ENCODE data around the gene CEACAM3. TPM values are rescaled to one million over a fixed set of nuclear protein-coding genes. Genes with fewer than 3 reads are reported as not detected.
"Not testable (repeated sequence)": the region's sequence is repeated elsewhere in the genome, so short reads cannot be mapped to it uniquely, and the experiment has no call there.

The CEACAM3 gene
- total RNA-seq (1 to 10 TPM in 1 of 5 experiments, under 1 TPM in 1, not detected in 3; 0.42 to 4.7 TPM), polyA plus RNA-seq (not detected), total RNA-seq (0.67 reads per million)

DNA sequence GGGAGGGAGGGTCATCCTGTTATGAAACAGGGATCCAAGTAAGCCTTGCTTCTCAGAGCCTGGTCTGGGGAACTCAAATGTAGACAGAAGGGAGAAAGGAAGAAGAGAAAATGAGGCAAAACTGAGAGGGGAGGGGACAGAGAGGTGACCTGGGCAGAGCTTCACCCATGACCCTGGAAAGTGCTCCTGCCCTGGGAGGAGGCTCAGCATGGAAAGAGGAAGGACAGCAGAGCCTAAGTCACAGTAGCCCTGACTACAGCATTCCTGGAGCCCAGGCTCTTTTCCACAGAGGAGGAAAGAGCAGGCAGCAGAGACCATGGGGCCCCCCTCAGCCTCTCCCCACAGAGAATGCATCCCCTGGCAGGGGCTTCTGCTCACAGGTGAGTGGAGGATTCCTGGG lies at the start of gene CEACAM3:
TSS of gene CEACAM3 (plus strand) at position 226 of the 400 bp plus-strand sequence. CDS start at position 317, 91 bp downstream.
- no peak within 1 kb of the TSS for H3K4me3 Mint-ChIP-seq
- DNase-seq (no peak), ATAC-seq (no peak)
- peaks cover 0 to 8% (median 2%) of the 10 kb centered on the region in 7 donors for H3K4me1 Mint-ChIP-seq
- Histone ChIP-seq H3K9me3 (ENCODE audit: control insufficient read depth in 2 of 3, low read length in 3 of 3) (no peaks in the 10 kb centered on the region), H3K27ac (ENCODE audit: low read depth, low read length) (no peak within 1 kb of the TSS), H3K4me1 (ENCODE audit: control insufficient read depth in 2 of 2, insufficient read depth in 2 of 2, low read length in 2 of 2) (no peaks in the 10 kb centered on the region), H3K27me3 (ENCODE audit: control insufficient read depth in 2 of 2, insufficient read depth in 2 of 2, low read length in 2 of 2) (no peaks in the 10 kb centered on the region), H3K36me3 (ENCODE audit: control insufficient read depth in 2 of 3, insufficient read depth in 3 of 3, low read length in 3 of 3) (no peaks in the 10 kb centered on the region), H3K4me3 (ENCODE audit: low read length) (no peak within 1 kb of the TSS)
- H3K27ac Mint-ChIP-seq: no peak within 1 kb of the TSS
- POLR2A ChIA-PET: interaction anchor here (1.1 kb wide), 1 partner anchor 24 kb away, joined by 3 read pairs; no protein-coding TSS in a partner anchor
- CTCF ChIA-PET: interaction anchor here (1.2 to 2.7 kb wide), 6 partner anchors 10 to 155 kb away, joined by 3 to 14 read pairs (median 10); no protein-coding TSS in a partner anchor
- no peaks in the 10 kb centered on the region for H3K36me3 Mint-ChIP-seq
- peaks cover 12 to 40% (median 27%) of the 10 kb centered on the region in 5 donors for H3K27me3 Mint-ChIP-seq
- intact Hi-C loops (cut with micrococcal nuclease): no loop called here
- H3K9me3 Mint-ChIP-seq: peaks cover 0 to 2% (median 0%) of the 10 kb centered on the region in 11 donors

DNA sequence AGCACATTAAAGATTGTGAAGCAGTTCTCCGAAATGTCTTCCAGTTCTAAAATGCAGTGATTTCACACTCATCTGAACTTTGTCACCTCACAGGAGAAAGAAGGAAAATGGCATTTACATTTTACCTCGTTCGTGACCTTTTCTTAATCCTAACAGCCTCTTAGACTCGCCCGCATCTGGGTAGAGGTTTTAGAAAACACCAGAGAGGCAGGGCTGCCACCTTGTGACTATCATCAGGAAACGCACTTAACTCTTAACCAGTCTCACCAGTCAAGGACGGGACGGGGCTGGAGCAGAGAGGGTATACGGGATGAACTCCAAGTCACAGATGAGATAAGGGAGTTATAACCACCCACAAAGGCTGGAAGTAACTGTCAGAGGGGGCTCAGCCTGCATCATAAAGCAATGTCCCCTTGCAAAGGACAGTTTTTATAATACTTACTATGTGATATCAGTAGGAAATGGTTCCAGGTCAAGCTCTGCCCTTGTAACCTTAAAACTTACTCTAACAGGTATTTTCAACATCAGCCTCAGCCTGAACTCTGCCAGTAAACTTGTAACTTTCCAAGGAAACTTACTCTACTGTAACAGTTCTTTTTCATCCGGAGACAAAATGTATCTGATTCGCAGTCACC lies 49.7 kb upstream of the CEACAM3 start:
- Mint-ChIP-seq H3K27me3 (peaks cover 45 to 71% (median 46%) of the 10 kb centered on the region in 5 donors), H3K27ac (no peak overlapping the region), H3K36me3 (no peaks in the 10 kb centered on the region), H3K4me1 (peaks cover 0 to 10% (median 0%) of the 10 kb centered on the region in 7 donors), H3K4me3 (no peak overlapping the region), H3K9me3 (no peaks in the 10 kb centered on the region)
- H3K4me1 ChIP-seq (ENCODE audit: control insufficient read depth in 2 of 2, insufficient read depth in 2 of 2, low read length in 2 of 2): no peaks in the 10 kb centered on the region
- no peak overlapping the region for H3K27ac ChIP-seq (ENCODE audit: low read depth, low read length)
- no peaks in the 10 kb centered on the region for H3K9me3 ChIP-seq (ENCODE audit: control insufficient read depth in 2 of 3, low read length in 3 of 3)
- H3K4me3 ChIP-seq (ENCODE audit: low read length): no peak overlapping the region
- DNase-seq: peak in 8 of 9 donors; percentile 27 to 62 (median 48)
- H3K27me3 ChIP-seq (ENCODE audit: control insufficient read depth in 2 of 2, insufficient read depth in 2 of 2, low read length in 2 of 2): peaks cover 0 to 3% of the 10 kb centered on the region in 2 donors
- ChIA-PET POLR2A (no interaction called here), CTCF (interaction anchor here (0.8 to 3.2 kb wide), 8 partner anchors 39 to 107 kb away, joined by 3 to 10 read pairs (median 4); no protein-coding TSS in a partner anchor)
- H3K36me3 ChIP-seq (ENCODE audit: control insufficient read depth in 2 of 3, insufficient read depth in 3 of 3, low read length in 3 of 3): no peaks in the 10 kb centered on the region
- intact Hi-C loops (cut with micrococcal nuclease): loop anchor here (1.0 to 5.0 kb wide), 2 partner anchors 39 to 104 kb away; no protein-coding TSS in a partner anchor
- ATAC-seq: peak; percentile 82

DNA sequence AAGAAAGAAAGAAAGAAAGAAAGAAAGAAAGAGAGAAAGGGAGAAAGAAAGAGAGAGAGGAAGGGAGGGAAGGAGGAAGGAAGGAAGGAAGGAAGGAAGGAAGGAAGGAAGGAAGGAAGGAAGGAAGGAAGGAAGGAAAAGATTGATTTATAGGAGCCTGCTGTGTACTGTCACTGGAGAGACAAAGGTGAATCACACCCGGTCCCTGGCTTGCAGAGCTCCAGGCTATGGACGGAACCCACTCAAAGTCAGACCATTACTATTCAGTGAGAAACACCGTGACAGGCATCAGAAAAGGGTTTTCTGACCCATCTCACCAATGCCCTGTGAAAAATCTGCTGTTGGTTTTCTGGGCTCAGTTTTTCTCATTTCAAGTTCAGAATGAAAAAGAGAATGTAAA lies 48.4 kb upstream of the CEACAM3 start:
- Mint-ChIP-seq H3K4me3 (no peak overlapping the region), H3K9me3 (no peaks in the 10 kb centered on the region), H3K36me3 (no peaks in the 10 kb centered on the region), H3K4me1 (peaks cover 0 to 10% (median 0%) of the 10 kb centered on the region in 7 donors), H3K27ac (no peak overlapping the region), H3K27me3 (peaks cover 48 to 74% (median 56%) of the 10 kb centered on the region in 5 donors)
- Histone ChIP-seq H3K27ac (ENCODE audit: low read depth, low read length) (no peak overlapping the region), H3K27me3 (ENCODE audit: control insufficient read depth in 2 of 2, insufficient read depth in 2 of 2, low read length in 2 of 2) (peaks cover 0 to 3% of the 10 kb centered on the region in 2 donors), H3K4me1 (ENCODE audit: control insufficient read depth in 2 of 2, insufficient read depth in 2 of 2, low read length in 2 of 2) (no peaks in the 10 kb centered on the region), H3K4me3 (ENCODE audit: low read length) (no peak overlapping the region), H3K9me3 (ENCODE audit: control insufficient read depth in 2 of 3, low read length in 3 of 3) (no peaks in the 10 kb centered on the region), H3K36me3 (ENCODE audit: control insufficient read depth in 2 of 3, insufficient read depth in 3 of 3, low read length in 3 of 3) (no peaks in the 10 kb centered on the region)
- intact Hi-C loops (cut with micrococcal nuclease): loop anchor here (5.0 kb wide), 1 partner anchor 106 kb away; no protein-coding TSS in a partner anchor
- CTCF ChIA-PET: interaction anchor here (0.6 to 3.2 kb wide), 5 partner anchors 33 to 308 kb away, joined by 3 to 10 read pairs (median 5); partner anchors contain the start of gene DMAC2
- POLR2A ChIA-PET: interaction anchor here (0.8 kb wide), 1 partner anchor 486 kb away, joined by 3 read pairs; no protein-coding TSS in a partner anchor
- DNase-seq (no peak), ATAC-seq (no peak)

GRCh38 chr19:41750248-41751134 lies 45.9 kb upstream of the CEACAM3 start:
- ATAC-seq; H3K36me3 Mint-ChIP-seq; intact Hi-C loops (cut with micrococcal nuclease); H3K4me1 ChIP-seq (ENCODE audit: control insufficient read depth in 2 of 2, insufficient read depth in 2 of 2, low read length in 2 of 2); DNase-seq; H3K9me3 ChIP-seq (ENCODE audit: control insufficient read depth in 2 of 3, low read length in 3 of 3); H3K9me3 Mint-ChIP-seq; H3K27ac ChIP-seq (ENCODE audit: low read depth, low read length); H3K27me3 ChIP-seq (ENCODE audit: control insufficient read depth in 2 of 2, insufficient read depth in 2 of 2, low read length in 2 of 2); H3K36me3 ChIP-seq (ENCODE audit: control insufficient read depth in 2 of 3, insufficient read depth in 3 of 3, low read length in 3 of 3); H3K4me3 ChIP-seq (ENCODE audit: low read length); H3K4me3 Mint-ChIP-seq: not testable (repeated sequence)
- H3K27ac Mint-ChIP-seq: peak overlapping the region in 1 of 9 donors; percentile 12
- peaks cover 40 to 66% (median 54%) of the 10 kb centered on the region in 5 donors for H3K27me3 Mint-ChIP-seq
- ChIA-PET CTCF (interaction anchor here (0.5 to 6.1 kb wide), 9 partner anchors 13 to 192 kb away, joined by 3 to 149 read pairs (median 3); no protein-coding TSS in a partner anchor), POLR2A (interaction anchor here (1.2 kb wide), 1 partner anchor 7 kb away, joined by 3 read pairs; no protein-coding TSS in a partner anchor)
- H3K4me1 Mint-ChIP-seq: peaks cover 5 to 14% (median 6%) of the 10 kb centered on the region in 7 donors

DNA sequence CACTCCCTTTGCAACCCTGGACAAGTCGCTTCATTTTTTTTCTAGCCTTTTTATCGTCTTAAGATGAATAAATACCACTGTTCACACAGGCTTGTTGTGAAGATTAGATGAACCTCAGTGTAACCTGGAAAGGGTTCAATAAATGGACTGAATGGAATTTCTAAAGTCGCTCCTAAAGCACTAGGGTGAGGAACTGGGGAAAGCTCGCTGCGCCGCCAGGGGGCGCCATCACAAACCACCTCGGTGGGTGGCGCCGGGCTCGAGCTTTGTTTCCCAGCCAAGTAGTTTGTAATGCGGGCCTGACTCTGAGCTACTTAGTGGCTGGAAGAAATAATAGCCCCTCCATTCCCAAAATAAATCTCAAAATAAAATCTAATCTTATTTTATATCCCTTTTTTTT lies 43.2 kb upstream of the CEACAM3 start:
- ChIA-PET POLR2A (interaction anchor here (0.8 to 2.4 kb wide), 3 partner anchors 25 to 32 kb away, joined by 3 to 16 read pairs (median 4); no protein-coding TSS in a partner anchor), CTCF (interaction anchor here (0.6 to 6.1 kb wide), 45 partner anchors 9 to 925 kb away, joined by 3 to 149 read pairs (median 5); no protein-coding TSS in a partner anchor)
- Mint-ChIP-seq H3K27ac (no peak overlapping the region), H3K27me3 (peaks cover 20 to 58% (median 36%) of the 10 kb centered on the region in 5 donors), H3K4me3 (no peak overlapping the region), H3K4me1 (peaks cover 3 to 6% (median 5%) of the 10 kb centered on the region in 7 donors), H3K36me3 (no peaks in the 10 kb centered on the region), H3K9me3 (no peaks in the 10 kb centered on the region)
- Histone ChIP-seq H3K27ac (ENCODE audit: low read depth, low read length) (no peak overlapping the region), H3K4me1 (ENCODE audit: control insufficient read depth in 2 of 2, insufficient read depth in 2 of 2, low read length in 2 of 2) (no peaks in the 10 kb centered on the region), H3K4me3 (ENCODE audit: low read length) (no peak overlapping the region), H3K36me3 (ENCODE audit: control insufficient read depth in 2 of 3, insufficient read depth in 3 of 3, low read length in 3 of 3) (no peaks in the 10 kb centered on the region), H3K9me3 (ENCODE audit: control insufficient read depth in 2 of 3, low read length in 3 of 3) (no peaks in the 10 kb centered on the region), H3K27me3 (ENCODE audit: control insufficient read depth in 2 of 2, insufficient read depth in 2 of 2, low read length in 2 of 2) (peaks cover 0 to 3% of the 10 kb centered on the region in 2 donors)
- intact Hi-C loops (cut with micrococcal nuclease): loop anchor here (1.0 to 2.0 kb wide), 3 partner anchors 32 to 68 kb away; no protein-coding TSS in a partner anchor
- DNase-seq: peak; percentile 54 to 84 (median 75)
- peak; percentile 73 for ATAC-seq

All from naive thymus-derived CD4-positive, alpha-beta T cell (primary cell).